Glutamatergic neuron (in vitro differentiated cells): ENCODE data around the gene CCDC187. TPM values are rescaled to one million over a fixed set of nuclear protein-coding genes. Genes with fewer than 3 reads are reported as not detected.

ENCODE experiments used
- DNase-seq: peaks from one replicate; pipeline ENCODE4 v3.0.0; 2022
- H3K27ac Mint-ChIP-seq: one replicate; pipeline ENCODE4 v1.8.0; 2020; ENCODE audit warnings: mild to moderate bottlenecking, mixed read lengths, inconsistent platforms; ENCODE audit not compliant: unreplicated experiment
- H3K27me3 Mint-ChIP-seq: one replicate; pipeline ENCODE4 v1.8.0; 2020; ENCODE audit warnings: mild to moderate bottlenecking, moderate library complexity, mixed read lengths, inconsistent platforms; ENCODE audit not compliant: unreplicated experiment
- H3K36me3 Mint-ChIP-seq: one replicate; pipeline ENCODE4 v1.8.0; 2020; ENCODE audit warnings: mild to moderate bottlenecking, mixed read lengths, inconsistent platforms; ENCODE audit not compliant: unreplicated experiment
- H3K4me1 Mint-ChIP-seq: one replicate; pipeline ENCODE4 v1.8.0; 2020; ENCODE audit warnings: mild to moderate bottlenecking, low read depth, mixed read lengths, inconsistent platforms; ENCODE audit not compliant: unreplicated experiment
- H3K4me3 Mint-ChIP-seq: one replicate; pipeline ENCODE4 v1.8.0; 2020; ENCODE audit warnings: mild to moderate bottlenecking, mixed read lengths, inconsistent platforms; ENCODE audit not compliant: unreplicated experiment
- H3K9me3 Mint-ChIP-seq: one replicate; pipeline ENCODE4 v1.8.0; 2020; ENCODE audit warnings: mild to moderate bottlenecking, moderate library complexity, mixed read lengths, inconsistent platforms; ENCODE audit not compliant: unreplicated experiment
- CTCF ChIP-seq: fragments of 200-600 bp; sonication (generic); IDR thresholded peaks from one replicate; pipeline ENCODE4 v1.5.0; 2021; ENCODE audit not compliant: partially characterized antibody, unreplicated experiment
- total RNA-seq: library from RNA; stranded (reverse); fragmentation: NEBNext Ultra II Directional; extraction: Animal tissue kit (Norgen Biotek cat#: 25700); gene quantifications from one replicate; pipeline ENCODE4 v1.2.1, GENCODE V29; 2021; ENCODE audit not compliant: unreplicated experiment

The CCDC187 gene
- total RNA-seq, 1 donor from 2014 or later: 15.8 TPM

GRCh38 chr9:136303066-136303824, 649 bp downstream of the CCDC187 start:
- Mint-ChIP-seq H3K36me3 (no peaks in the 10 kb centered on the region), H3K9me3 (peaks cover 9% of the 10 kb centered on the region), H3K27ac (no peak overlapping the region), H3K27me3 (peaks cover 7% of the 10 kb centered on the region), H3K4me1 (peaks cover 7% of the 10 kb centered on the region), H3K4me3 (no peak overlapping the region)
- TF ChIP-seq CTCF: no peak
- no peak for DNase-seq

GRCh38 chr9:136302527-136302926, 1.4 kb downstream of the CCDC187 start:
- Mint-ChIP-seq H3K9me3 (peaks cover 9% of the 10 kb centered on the region), H3K4me3 (no peak overlapping the region), H3K27ac (no peak overlapping the region), H3K4me1 (peaks cover 7% of the 10 kb centered on the region), H3K36me3 (no peaks in the 10 kb centered on the region), H3K27me3 (peaks cover 7% of the 10 kb centered on the region)
- TF ChIP-seq CTCF: no peak
- no peak for DNase-seq

- no peak for TF ChIP-seq CTCF
- H3K4me1 Mint-ChIP-seq: peaks cover 2% of the 10 kb centered on the region
- H3K36me3 Mint-ChIP-seq: no peaks in the 10 kb centered on the region
- peaks cover 2% of the 10 kb centered on the region for H3K9me3 Mint-ChIP-seq
- DNase-seq: no peak
- H3K27me3 Mint-ChIP-seq: peaks cover 3% of the 10 kb centered on the region
- no peak overlapping the region for H3K27ac Mint-ChIP-seq
- H3K4me3 Mint-ChIP-seq: no peak overlapping the region
Measured at GRCh38 chr9:136300866-136301265, 3.0 kb downstream of the CCDC187 start.

- no peaks in the 10 kb centered on the region for H3K9me3 Mint-ChIP-seq
- TF ChIP-seq CTCF: no peak
- peaks cover 3% of the 10 kb centered on the region for H3K27me3 Mint-ChIP-seq
- H3K36me3 Mint-ChIP-seq: no peaks in the 10 kb centered on the region
- H3K27ac Mint-ChIP-seq: no peak overlapping the region
- no peaks in the 10 kb centered on the region for H3K4me1 Mint-ChIP-seq
- H3K4me3 Mint-ChIP-seq: no peak overlapping the region
- no peak for DNase-seq
Measured at GRCh38 chr9:136300016-136300545, 3.8 kb downstream of the CCDC187 start.

- no peaks in the 10 kb centered on the region for H3K4me1 Mint-ChIP-seq
- H3K27ac Mint-ChIP-seq: no peak overlapping the region
- no peak for DNase-seq
- H3K9me3 Mint-ChIP-seq: no peaks in the 10 kb centered on the region
- no peak for TF ChIP-seq CTCF
- H3K27me3 Mint-ChIP-seq: peaks cover 3% of the 10 kb centered on the region
- no peaks in the 10 kb centered on the region for H3K36me3 Mint-ChIP-seq
- H3K4me3 Mint-ChIP-seq: no peak overlapping the region
Measured at GRCh38 chr9:136299541-136299940, 4.4 kb downstream of the CCDC187 start.
